Gastroesophageal sphincter (tissue), 4 donors: ENCODE results near the gene PRKN. TPM values are rescaled to one million over a fixed set of nuclear protein-coding genes. Genes with fewer than 3 reads are reported as not detected.

Source experiments
- ATAC-seq: fragments of 150-250 bp; one replicate; pipeline ENCODE4 v1.9.1; 2016; ENCODE audit warnings: mild to moderate bottlenecking, moderate library complexity
- H3K27ac ChIP-seq, 4 donors: fragments of 200-600 bp; sonication (generic) in 3 of 4; 1 replicate in 3 of 4; 2 replicates in 1 of 4; pipeline ENCODE4 v1.5.1; 2016 to 2019
- H3K27me3 ChIP-seq: fragments of 200-600 bp; sonication (generic); one replicate; pipeline ENCODE4 v1.5.1; 2019
- H3K36me3 ChIP-seq, 2 donors: fragments of 200-600 bp; sonication (generic); one replicate each; pipeline ENCODE4 v1.5.1; 2019; ENCODE audit warnings: control low read depth in 1 of 2
- H3K4me1 ChIP-seq, 3 donors: fragments of 200-600 bp; sonication (generic); 1 replicate in 2 of 3; 2 replicates in 1 of 3; pipeline ENCODE4 v1.5.1; 2016 to 2019; ENCODE audit warnings: control low read depth in 2 of 3
- H3K4me3 ChIP-seq, 2 donors: fragments of 200-600 bp; sonication (generic); one replicate each; pipeline ENCODE4 v1.5.1; 2019; ENCODE audit warnings: mild to moderate bottlenecking in 1 of 2, moderate library complexity in 1 of 2
- H3K9me3 ChIP-seq, 3 donors: fragments of 200-600 bp; sonication (generic); one replicate each; pipeline ENCODE4 v1.5.1; 2017 to 2019; ENCODE audit warnings: control low read depth in 2 of 3
- CTCF ChIP-seq, 4 experiments: fragments of 200-600 bp in 2 of 4; fragments of 450-650 bp in 2 of 4; sonication (generic) in 1 of 4; IDR thresholded peaks; one replicate each; pipeline ENCODE4 v1.5.1; 2017 to 2019; ENCODE audit warnings: antibody characterized with exemption in 4 of 4, mild to moderate bottlenecking in 2 of 4, moderate library complexity in 2 of 4
- EP300 ChIP-seq: sonication (generic); formaldehyde crosslinking; IDR thresholded peaks from one replicate; pipeline ENCODE4 v1.6.1; 2017; ENCODE audit warnings: antibody characterized with exemption, mild to moderate bottlenecking
- POLR2A ChIP-seq, 2 donors: fragments of 450-650 bp; IDR thresholded peaks; one replicate each; pipeline ENCODE4 v1.6.1; 2017; ENCODE audit warnings: antibody characterized with exemption in 2 of 2, mild to moderate bottlenecking in 2 of 2, moderate library complexity in 1 of 2
- POLR2AphosphoS5 ChIP-seq: sonication (generic); formaldehyde crosslinking; IDR thresholded peaks from one replicate; pipeline ENCODE4 v1.6.1; 2017; ENCODE audit warnings: antibody characterized with exemption
- WGBS, 2 donors: methylation state at CpG; one replicate each; pipeline ENCODE4 v1.1.5; 2018; ENCODE audit warnings: low coverage in 1 of 2; 5-methylcytosine and 5-hydroxymethylcytosine counted together
- total RNA-seq, 4 donors: library from RNA; depleted of rRNA; stranded (reverse); fragments of >200 nt; gene quantifications; one replicate each; pipeline ENCODE4 v1.1.0, GENCODE V29; 2016

Gene PRKN
- total RNA-seq, 4 donors from 2014 or later, result 8.4 to 58.6 (median 25.8) TPM

DNA sequence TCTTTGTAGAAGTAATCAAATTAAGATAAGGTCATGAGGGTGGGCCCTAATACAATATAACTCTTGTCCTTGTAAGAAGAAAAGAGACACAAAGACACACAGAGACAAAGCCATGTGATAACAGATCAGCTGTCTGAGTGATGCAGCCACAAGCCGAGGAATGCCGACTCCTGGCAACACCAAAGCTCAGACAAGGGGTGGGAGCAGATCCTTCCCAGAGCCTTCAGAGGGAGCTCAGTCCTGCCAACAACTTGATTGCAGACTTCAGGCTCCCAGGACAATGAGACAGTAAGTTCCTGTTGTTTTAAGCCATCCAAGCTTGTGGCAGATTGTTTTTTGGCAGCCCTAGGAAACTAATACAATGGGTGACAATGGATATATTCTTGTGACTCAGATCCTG, 1128.7 kb downstream of the PRKN start:
- Histone ChIP-seq H3K9me3 (peaks cover 0 to 10% (median 0%) of the 10 kb centered on the region in 3 donors), H3K4me3 (no peak overlapping the region), H3K36me3 (peaks cover 0 to 6% of the 10 kb centered on the region in 2 donors), H3K4me1 (no peaks in the 10 kb centered on the region), H3K27me3 (no peaks in the 10 kb centered on the region), H3K27ac (no peak overlapping the region)
- 81 to 90% methylated on average over 2 of the region's 2 CpGs for WGBS, 2 donors
- ATAC-seq, result no peak
- TF ChIP-seq POLR2A (IDR thresholded peaks at IDR 0.05), result no peak
- TF ChIP-seq EP300, result no peak
- no peak for TF ChIP-seq POLR2AphosphoS5
- TF ChIP-seq CTCF (IDR thresholded peaks at IDR 0.05), result no peak

GRCh38 chr6:161596807-161597520, 1130.6 kb downstream of the PRKN start:
- no peak for ATAC-seq
- 81 to 83% methylated on average over 4 of the region's 7 CpGs for whole genome bisulfite sequencing, 2 donors
- no peaks in the 10 kb centered on the region for H3K4me1 ChIP-seq

GRCh38 chr6:161594412-161594811, 1133.2 kb downstream of the PRKN start:
- no peaks in the 10 kb centered on the region for H3K27me3 ChIP-seq
- TF ChIP-seq EP300 (no peak), POLR2A (IDR thresholded peaks at IDR 0.05) (no peak), POLR2AphosphoS5 (no peak), CTCF (IDR thresholded peaks at IDR 0.05) (no peak)
- WGBS, 2 donors, result 57 to 100% methylated on average over 1 of the region's 1 CpG
- H3K9me3 ChIP-seq, result peaks cover 0 to 10% (median 0%) of the 10 kb centered on the region in 3 donors
- no peaks in the 10 kb centered on the region for H3K4me1 ChIP-seq
- no peak overlapping the region for H3K4me3 ChIP-seq
- no peak overlapping the region for H3K27ac ChIP-seq
- H3K36me3 ChIP-seq, result peaks cover 0 to 6% of the 10 kb centered on the region in 2 donors
- no peak for ATAC-seq

More at GRCh38 chr6:161596807-161597520, 1130.6 kb downstream of the PRKN start:
- peaks cover 0 to 10% (median 0%) of the 10 kb centered on the region in 3 donors for H3K9me3 ChIP-seq
- H3K27ac ChIP-seq, result no peak overlapping the region
- TF ChIP-seq POLR2AphosphoS5 (no peak), POLR2A (IDR thresholded peaks at IDR 0.05) (no peak), CTCF (IDR thresholded peaks at IDR 0.05) (no peak), EP300 (no peak)
- H3K36me3 ChIP-seq, result peaks cover 0 to 6% of the 10 kb centered on the region in 2 donors
- H3K4me3 ChIP-seq, result no peak overlapping the region
- H3K27me3 ChIP-seq, result no peaks in the 10 kb centered on the region

- TF ChIP-seq POLR2AphosphoS5 (no peak), CTCF (IDR thresholded peaks at IDR 0.05) (no peak), EP300 (no peak), POLR2A (IDR thresholded peaks at IDR 0.05) (no peak)
- Histone ChIP-seq H3K27me3 (no peaks in the 10 kb centered on the region), H3K9me3 (peaks cover 0 to 10% (median 0%) of the 10 kb centered on the region in 3 donors), H3K4me1 (no peaks in the 10 kb centered on the region), H3K4me3 (no peak overlapping the region), H3K27ac (no peak overlapping the region), H3K36me3 (peaks cover 0 to 6% of the 10 kb centered on the region in 2 donors)
- 76 to 90% methylated on average over 5 of the region's 5 CpGs for WGBS, 2 donors
- no peak for ATAC-seq
Observed at GRCh38 chr6:161590961-161591627, 1136.5 kb downstream of the PRKN start.

GRCh38 chr6:161586887-161587286, 1140.7 kb downstream of the PRKN start:
- Histone ChIP-seq H3K9me3 (no peaks in the 10 kb centered on the region), H3K4me3 (no peak overlapping the region), H3K27ac (no peak overlapping the region), H3K27me3 (no peaks in the 10 kb centered on the region), H3K36me3 (no peaks in the 10 kb centered on the region), H3K4me1 (no peaks in the 10 kb centered on the region)
- TF ChIP-seq EP300, result no peak
- no peak for TF ChIP-seq POLR2A (IDR thresholded peaks at IDR 0.05)
- no peak for TF ChIP-seq CTCF (IDR thresholded peaks at IDR 0.05)
- TF ChIP-seq POLR2AphosphoS5, result no peak
- no peak for ATAC-seq
- 75 to 83% methylated on average over 2 of the region's 2 CpGs for WGBS, 2 donors
